ENCODE results near the gene CSTF2.

- no peak for TF ChIP-seq CTCF (IDR thresholded peaks at IDR 0.05)
- TF ChIP-seq POLR2A (IDR thresholded peaks at IDR 0.05), result no peak
Measured at GRCh38 chrX:100868273-100868672, 48.1 kb downstream of the CSTF2 start.

Measured in adrenal gland (tissue), 5 donors.